Liver (tissue), 3 donors: ENCODE measurements around the gene CLCA1.

ENCODE experiments used
- FOXA1 ChIP-seq: IDR thresholded peaks from 2 replicates; pipeline ENCODE4 v1.6.1; 2016; ENCODE audit warnings: antibody characterized with exemption
- FOXA2 ChIP-seq: IDR thresholded peaks from 2 replicates; pipeline ENCODE4 v1.6.1; 2016; ENCODE audit warnings: antibody characterized with exemption
- GABPA ChIP-seq, 2 donors: IDR thresholded peaks in 1 of 2; conservative IDR thresholded peaks in 1 of 2; 2 replicates each; pipeline ENCODE4 v1.6.1; 2016; ENCODE audit warnings: antibody characterized with exemption in 2 of 2, mild to moderate bottlenecking in 1 of 2, moderate library complexity in 1 of 2
- JUND ChIP-seq, 2 donors: IDR thresholded peaks; 2 replicates each; pipeline ENCODE4 v1.6.1; 2016; ENCODE audit warnings: antibody characterized with exemption in 2 of 2
- SP1 ChIP-seq: IDR thresholded peaks from 2 replicates; pipeline ENCODE4 v1.6.1; 2018; ENCODE audit warnings: antibody characterized with exemption, mild to moderate bottlenecking
- TF ChIP-seq, protein P1 (sequence below): fragments of 150-350 bp; IDR thresholded peaks from 2 replicates; pipeline ENCODE4 v1.5.1; 2017; ENCODE audit warnings: improper control_type of control experiment, low read depth, low read length; ENCODE audit not compliant: missing input control
- TF ChIP-seq, protein P2 (sequence below): IDR thresholded peaks from 2 replicates; pipeline ENCODE4 v1.6.1; 2016; ENCODE audit warnings: antibody characterized with exemption
- TF ChIP-seq, protein P3 (sequence below): IDR thresholded peaks from 2 replicates; pipeline ENCODE4 v1.6.1; 2016; ENCODE audit warnings: antibody characterized with exemption
- donor health status: healthy.
- donor health status: healthy.

DNA sequence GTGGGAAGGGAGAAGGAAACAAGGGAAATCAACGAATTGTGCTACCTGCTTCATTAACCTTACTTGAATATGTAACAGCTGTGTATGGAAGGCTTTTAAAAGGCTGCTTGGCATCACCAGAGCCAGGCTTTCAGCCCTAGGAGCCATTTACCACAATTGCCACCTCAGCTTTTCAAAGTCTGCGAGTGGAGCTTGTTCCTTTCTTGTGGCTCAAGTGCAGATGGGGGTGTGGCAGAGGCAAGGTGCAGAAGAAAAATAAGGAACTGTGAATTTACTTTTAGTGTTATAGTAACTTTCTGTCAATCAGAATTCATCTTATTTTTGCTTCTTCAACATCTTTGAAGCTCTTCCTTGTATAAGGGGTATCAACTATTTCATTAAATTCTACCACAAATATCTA, 27.1 kb upstream of the CLCA1 start:
- TF ChIP-seq, protein P1, sequence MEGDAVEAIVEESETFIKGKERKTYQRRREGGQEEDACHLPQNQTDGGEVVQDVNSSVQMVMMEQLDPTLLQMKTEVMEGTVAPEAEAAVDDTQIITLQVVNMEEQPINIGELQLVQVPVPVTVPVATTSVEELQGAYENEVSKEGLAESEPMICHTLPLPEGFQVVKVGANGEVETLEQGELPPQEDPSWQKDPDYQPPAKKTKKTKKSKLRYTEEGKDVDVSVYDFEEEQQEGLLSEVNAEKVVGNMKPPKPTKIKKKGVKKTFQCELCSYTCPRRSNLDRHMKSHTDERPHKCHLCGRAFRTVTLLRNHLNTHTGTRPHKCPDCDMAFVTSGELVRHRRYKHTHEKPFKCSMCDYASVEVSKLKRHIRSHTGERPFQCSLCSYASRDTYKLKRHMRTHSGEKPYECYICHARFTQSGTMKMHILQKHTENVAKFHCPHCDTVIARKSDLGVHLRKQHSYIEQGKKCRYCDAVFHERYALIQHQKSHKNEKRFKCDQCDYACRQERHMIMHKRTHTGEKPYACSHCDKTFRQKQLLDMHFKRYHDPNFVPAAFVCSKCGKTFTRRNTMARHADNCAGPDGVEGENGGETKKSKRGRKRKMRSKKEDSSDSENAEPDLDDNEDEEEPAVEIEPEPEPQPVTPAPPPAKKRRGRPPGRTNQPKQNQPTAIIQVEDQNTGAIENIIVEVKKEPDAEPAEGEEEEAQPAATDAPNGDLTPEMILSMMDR, result no peak
- TF ChIP-seq FOXA1 (no peak), SP1 (no peak), JUND (IDR thresholded peaks at IDR 0.05) (no peak), FOXA2 (no peak), GABPA (IDR thresholded peaks at IDR 0.05 in 1 of 2, conservative IDR thresholded peaks at IDR 0.05 in 1 of 2) (no peak)
- TF ChIP-seq, protein P2, sequence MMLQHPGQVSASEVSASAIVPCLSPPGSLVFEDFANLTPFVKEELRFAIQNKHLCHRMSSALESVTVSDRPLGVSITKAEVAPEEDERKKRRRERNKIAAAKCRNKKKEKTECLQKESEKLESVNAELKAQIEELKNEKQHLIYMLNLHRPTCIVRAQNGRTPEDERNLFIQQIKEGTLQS, result no peak
- TF ChIP-seq, protein P3, sequence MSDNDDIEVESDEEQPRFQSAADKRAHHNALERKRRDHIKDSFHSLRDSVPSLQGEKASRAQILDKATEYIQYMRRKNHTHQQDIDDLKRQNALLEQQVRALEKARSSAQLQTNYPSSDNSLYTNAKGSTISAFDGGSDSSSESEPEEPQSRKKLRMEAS, result no peak
